MG63 (cell line): ENCODE results near the gene ANAPC2. TPM values are rescaled to one million over a fixed set of nuclear protein-coding genes. Genes with fewer than 3 reads are reported as not detected.
A peak's percentile ranks its signal among the peaks of the same experiment; 100 is the strongest.

Experiments
- DNase-seq: peaks from one replicate; pipeline ENCODE4 v3.0.0-alpha.2; 2020
- H3K27me3 ChIP-seq: fragments of 250-450 bp; sonication (Bioruptor Pico); 2 replicates; pipeline ENCODE4 v1.5.1; 2020; ENCODE audit warnings: mild to moderate bottlenecking, moderate library complexity
- H3K36me3 ChIP-seq: fragments of 250-450 bp; sonication (Bioruptor Pico); 2 replicates; pipeline ENCODE4 v1.5.1; 2020; ENCODE audit warnings: mild to moderate bottlenecking, moderate library complexity
- H3K4me3 ChIP-seq: fragments of 250-450 bp; sonication (Bioruptor Pico); 2 replicates; pipeline ENCODE4 v1.5.1; 2020; ENCODE audit warnings: mild to moderate bottlenecking, moderate library complexity
- H3K9me3 ChIP-seq: fragments of 250-450 bp; sonication (Bioruptor Pico); 2 replicates; pipeline ENCODE4 v1.5.1; 2020; ENCODE audit warnings: mild to moderate bottlenecking, moderate library complexity
- total RNA-seq: library from RNA; depleted of rRNA; stranded (reverse); fragments of >200 nt; shearing (Covaris generic); gene quantifications from 2 replicates; pipeline ENCODE4 v1.2.3, GENCODE V29; 2014; ENCODE audit warnings: low replicate concordance

ANAPC2 gene
- total RNA-seq, 1 experiment from 2014 or later: 34.6 TPM

GRCh38 chr9:137150617-137151457 is 37.5 kb downstream of the ANAPC2 start:
- peak; percentile 79 for DNase-seq
- Histone ChIP-seq H3K36me3 (no peaks in the 10 kb centered on the region), H3K4me3 (no peak overlapping the region), H3K27me3 (no peaks in the 10 kb centered on the region), H3K9me3 (no peaks in the 10 kb centered on the region)

- no peak overlapping the region for H3K4me3 ChIP-seq
- H3K36me3 ChIP-seq: no peaks in the 10 kb centered on the region
- DNase-seq: no peak
- no peaks in the 10 kb centered on the region for H3K27me3 ChIP-seq
- no peaks in the 10 kb centered on the region for H3K9me3 ChIP-seq
Observed at GRCh38 chr9:137149942-137150616, 38.3 kb downstream of the ANAPC2 start.

GRCh38 chr9:137149363-137149762 is 39.0 kb downstream of the ANAPC2 start:
- no peak for DNase-seq
- Histone ChIP-seq H3K27me3 (no peaks in the 10 kb centered on the region), H3K36me3 (no peaks in the 10 kb centered on the region), H3K9me3 (no peaks in the 10 kb centered on the region), H3K4me3 (no peak overlapping the region)

- no peak for DNase-seq
- no peaks in the 10 kb centered on the region for H3K9me3 ChIP-seq
- H3K27me3 ChIP-seq: no peaks in the 10 kb centered on the region
- no peak overlapping the region for H3K4me3 ChIP-seq
- no peaks in the 10 kb centered on the region for H3K36me3 ChIP-seq
Observed at GRCh38 chr9:137148661-137149060, 39.7 kb downstream of the ANAPC2 start.

GRCh38 chr9:137148242-137148641 is 40.1 kb downstream of the ANAPC2 start:
- no peak overlapping the region for H3K4me3 ChIP-seq
- no peaks in the 10 kb centered on the region for H3K27me3 ChIP-seq
- no peak for DNase-seq
- no peaks in the 10 kb centered on the region for H3K36me3 ChIP-seq
- no peaks in the 10 kb centered on the region for H3K9me3 ChIP-seq

- Histone ChIP-seq H3K4me3 (no peak overlapping the region), H3K9me3 (no peaks in the 10 kb centered on the region), H3K36me3 (no peaks in the 10 kb centered on the region), H3K27me3 (no peaks in the 10 kb centered on the region)
- no peak for DNase-seq
Observed at GRCh38 chr9:137147793-137148160, 40.6 kb downstream of the ANAPC2 start.

GRCh38 chr9:137147091-137147792 is 41.1 kb downstream of the ANAPC2 start:
- Histone ChIP-seq H3K9me3 (no peaks in the 10 kb centered on the region), H3K27me3 (no peaks in the 10 kb centered on the region)
- no peak for DNase-seq

GRCh38 chr9:137146527-137146918 is 41.8 kb downstream of the ANAPC2 start:
- H3K4me3 ChIP-seq: no peak overlapping the region
- H3K36me3 ChIP-seq: no peaks in the 10 kb centered on the region
- DNase-seq: no peak
- no peaks in the 10 kb centered on the region for H3K27me3 ChIP-seq
- H3K9me3 ChIP-seq: no peaks in the 10 kb centered on the region

More at GRCh38 chr9:137147091-137147792, 41.1 kb downstream of the ANAPC2 start:
- Histone ChIP-seq H3K36me3 (no peaks in the 10 kb centered on the region), H3K4me3 (no peak overlapping the region)

GRCh38 chr9:137145731-137146526 is 42.4 kb downstream of the ANAPC2 start:
- no peaks in the 10 kb centered on the region for H3K9me3 ChIP-seq
- no peak for DNase-seq
- no peak overlapping the region for H3K4me3 ChIP-seq
- no peaks in the 10 kb centered on the region for H3K27me3 ChIP-seq
- H3K36me3 ChIP-seq: no peaks in the 10 kb centered on the region

- peaks cover 18% of the 10 kb centered on the region for H3K27me3 ChIP-seq
- H3K9me3 ChIP-seq: no peaks in the 10 kb centered on the region
- H3K4me3 ChIP-seq: no peak overlapping the region
- H3K36me3 ChIP-seq: no peaks in the 10 kb centered on the region
- DNase-seq: no peak
Observed at GRCh38 chr9:137143459-137143858, 44.9 kb downstream of the ANAPC2 start.

- Histone ChIP-seq H3K36me3 (no peaks in the 10 kb centered on the region), H3K27me3 (peaks cover 25% of the 10 kb centered on the region), H3K9me3 (no peaks in the 10 kb centered on the region), H3K4me3 (no peak overlapping the region)
- DNase-seq: no peak
Observed at GRCh38 chr9:137141976-137142936, 46.1 kb downstream of the ANAPC2 start.

GRCh38 chr9:137141050-137141810 is 47.1 kb downstream of the ANAPC2 start:
- Histone ChIP-seq H3K27me3 (peaks cover 25% of the 10 kb centered on the region), H3K4me3 (no peak overlapping the region), H3K36me3 (no peaks in the 10 kb centered on the region), H3K9me3 (no peaks in the 10 kb centered on the region)
- no peak for DNase-seq

- no peaks in the 10 kb centered on the region for H3K36me3 ChIP-seq
- peaks cover 25% of the 10 kb centered on the region for H3K27me3 ChIP-seq
- H3K9me3 ChIP-seq: no peaks in the 10 kb centered on the region
- no peak for DNase-seq
- no peak overlapping the region for H3K4me3 ChIP-seq
Observed at GRCh38 chr9:137140151-137141012, 48.0 kb downstream of the ANAPC2 start.

- Histone ChIP-seq H3K9me3 (no peaks in the 10 kb centered on the region), H3K36me3 (no peaks in the 10 kb centered on the region), H3K27me3 (peaks cover 25% of the 10 kb centered on the region), H3K4me3 (no peak overlapping the region)
- no peak for DNase-seq
Observed at GRCh38 chr9:137139468-137140150, 48.8 kb downstream of the ANAPC2 start.
